IMR-90 (cell line): ENCODE results near the gene ROPN1B. TPM values are rescaled to one million over a fixed set of nuclear protein-coding genes. Genes with fewer than 3 reads are reported as not detected.

Experiments
- ATAC-seq: fragments of 200-7000 bp; cut with Tn5 transposase; 2 replicates; pipeline ENCODE4 v1.9.1; 2020; ENCODE audit warnings: low read depth, mild to moderate bottlenecking, moderate library complexity
- BruUV-seq: library from RNA; stranded (reverse); fragments of 400-500 nt; replicated peaks from 2 replicates; lab custom pipeline; 2021; lab: Mats Ljungman, UMichigan
- CTCF ChIA-PET: fragments of 300-600 bp; formaldehyde crosslinking; extraction: SDS; loops from one replicate; lab custom pipeline; 2021; ENCODE audit warnings: antibody characterized with exemption; lab: Yijun Ruan, JAX
- POLR2A ChIA-PET: fragments of 300-600 bp; sonication (Branson Sonifier 250); formaldehyde crosslinking; loops from one replicate; lab custom pipeline; 2022; ENCODE audit warnings: antibody characterized with exemption; ENCODE audit not compliant: unreplicated experiment; lab: Charles Lee
- DNase-seq: peaks from one replicate; pipeline ENCODE4 v3.0.0; 2013
- H2AFZ ChIP-seq: replicated peaks from 2 replicates; pipeline ENCODE3; 2013; ENCODE audit warnings: low read length, mild to moderate bottlenecking; ENCODE audit not compliant: poor library complexity
- H2AK5ac ChIP-seq: 2 replicates; pipeline ENCODE4 v1.6.1; 2013; ENCODE audit warnings: low read depth, low read length, inconsistent platforms
- H2AK9ac ChIP-seq: replicated peaks from 2 replicates; pipeline ENCODE3; 2013; ENCODE audit warnings: mild to moderate bottlenecking, low read depth, low read length, moderate library complexity; ENCODE audit not compliant: poor library complexity
- H2BK120ac ChIP-seq: 2 replicates; pipeline ENCODE4 v1.6.1; 2013; ENCODE audit warnings: low read depth, low read length, inconsistent platforms
- H2BK15ac ChIP-seq: 3 replicates; pipeline ENCODE4 v1.6.1; 2013; ENCODE audit warnings: low read depth, low read length, inconsistent platforms
- H2BK20ac ChIP-seq: 2 replicates; pipeline ENCODE4 v1.6.1; 2013; ENCODE audit warnings: low read depth, mild to moderate bottlenecking, inconsistent platforms, low read length, moderate library complexity
- H2BK5ac ChIP-seq: 2 replicates; pipeline ENCODE4 v1.6.1; 2013; ENCODE audit warnings: mild to moderate bottlenecking, low read depth, low read length, inconsistent platforms; ENCODE audit not compliant: poor library complexity, severe bottlenecking
- H3K14ac ChIP-seq: replicated peaks from 2 replicates; pipeline ENCODE4 v1.6.1; 2013; ENCODE audit warnings: low read depth, low read length, inconsistent platforms
- H3K18ac ChIP-seq: 2 replicates; pipeline ENCODE4 v1.6.1; 2013; ENCODE audit warnings: low read depth, low read length, control low read depth
- H3K23ac ChIP-seq: 2 replicates; pipeline ENCODE4 v1.6.1; 2013; ENCODE audit warnings: low read depth, low read length, inconsistent platforms
- H3K27ac ChIP-seq: 2 replicates; pipeline ENCODE4 v1.5.1; 2013; ENCODE audit warnings: mild to moderate bottlenecking, control low read depth, low read length; ENCODE audit not compliant: insufficient read depth
- H3K27me3 ChIP-seq: 2 replicates; pipeline ENCODE4 v1.6.1; 2013; ENCODE audit warnings: low read length; ENCODE audit not compliant: control insufficient read depth, insufficient read depth
- H3K36me3 ChIP-seq: 2 replicates; pipeline ENCODE4 v1.6.1; 2013; ENCODE audit warnings: low read length, mixed read lengths; ENCODE audit not compliant: control insufficient read depth, insufficient read depth
- H3K4ac ChIP-seq: 2 replicates; pipeline ENCODE4 v1.6.1; 2013; ENCODE audit warnings: low read depth, low read length, inconsistent platforms
- H3K4me1 ChIP-seq: 2 replicates; pipeline ENCODE4 v1.6.1; 2013; ENCODE audit warnings: low read length, mixed read lengths; ENCODE audit not compliant: control insufficient read depth, insufficient read depth
- H3K4me2 ChIP-seq: 2 replicates; pipeline ENCODE4 v1.6.1; 2013; ENCODE audit warnings: low read depth, mild to moderate bottlenecking, control low read depth, low read length, moderate library complexity
- H3K4me3 ChIP-seq: 2 replicates; pipeline ENCODE4 v1.5.1; 2013; ENCODE audit warnings: low read depth, mild to moderate bottlenecking, control low read depth, low read length, moderate library complexity; ENCODE audit not compliant: insufficient read depth
- H3K56ac ChIP-seq: 2 replicates; pipeline ENCODE4 v1.6.1; 2013; ENCODE audit warnings: low read length, inconsistent platforms; ENCODE audit not compliant: insufficient read depth; ENCODE audit errors: extremely low read depth
- H3K79me1 ChIP-seq, 2 experiments: 2 replicates each; pipeline ENCODE4 v1.6.1; 2013; ENCODE audit warnings: low read length in 2 of 2, inconsistent platforms in 1 of 2, low read depth in 1 of 2
- H3K9ac ChIP-seq: 2 replicates; pipeline ENCODE4 v1.6.1; 2013; ENCODE audit warnings: low read depth, low read length, control low read depth
- H3K9me1 ChIP-seq: 2 replicates; pipeline ENCODE4 v1.6.1; 2013; ENCODE audit warnings: low read length, inconsistent platforms; ENCODE audit not compliant: insufficient read depth
- H3K9me3 ChIP-seq: 2 replicates; pipeline ENCODE4 v1.6.1; 2013; ENCODE audit warnings: low read length; ENCODE audit not compliant: control insufficient read depth, insufficient read depth
- H4K20me1 ChIP-seq: 2 replicates; pipeline ENCODE4 v1.6.1; 2013; ENCODE audit warnings: low read length, inconsistent platforms; ENCODE audit not compliant: insufficient read depth
- H4K5ac ChIP-seq: 2 replicates; pipeline ENCODE4 v1.6.1; 2013; ENCODE audit warnings: mild to moderate bottlenecking, low read depth, low read length, control low read depth
- H4K8ac ChIP-seq, 2 experiments: 2 replicates each; pipeline ENCODE4 v1.6.1; 2013; ENCODE audit warnings: low read depth in 2 of 2, low read length in 2 of 2, control low read depth in 1 of 2, inconsistent platforms in 1 of 2
- H4K91ac ChIP-seq: 2 replicates; pipeline ENCODE4 v1.6.1; 2013; ENCODE audit warnings: low read depth, low read length, inconsistent platforms; ENCODE audit not compliant: insufficient read depth
- BHLHE40 ChIP-seq: fragments of 150-350 bp; IDR thresholded peaks from 2 replicates; pipeline ENCODE4 v1.6.1; 2016; ENCODE audit warnings: mild to moderate bottlenecking, low read depth, low read length
- CEBPB ChIP-seq: IDR thresholded peaks from 2 replicates; pipeline ENCODE4 v1.6.1; 2012; ENCODE audit warnings: low read depth, low read length, improper control_type of control experiment
- CHD1 ChIP-seq: IDR thresholded peaks from 2 replicates; pipeline ENCODE4 v1.6.1; 2012; ENCODE audit warnings: low read depth, low read length, improper control_type of control experiment
- FOS ChIP-seq: fragments of 150-350 bp; IDR thresholded peaks from 2 replicates; pipeline ENCODE4 v1.6.1; 2016; ENCODE audit warnings: low read depth, low read length
- MAFK ChIP-seq: IDR thresholded peaks from 2 replicates; pipeline ENCODE4 v1.6.1; 2012; ENCODE audit warnings: low read depth, low read length, improper control_type of control experiment
- MAZ ChIP-seq: IDR thresholded peaks from 2 replicates; pipeline ENCODE4 v1.6.1; 2012; ENCODE audit warnings: low read depth, mild to moderate bottlenecking, low read length, improper control_type of control experiment, moderate library complexity, borderline replicate concordance
- MXI1 ChIP-seq: IDR thresholded peaks from 2 replicates; pipeline ENCODE4 v1.6.1; 2012; ENCODE audit warnings: low read depth, mild to moderate bottlenecking, low read length, moderate library complexity, borderline replicate concordance
- NFE2L2 ChIP-seq: fragments of 150-350 bp; IDR thresholded peaks from 2 replicates; pipeline ENCODE4 v1.6.1; 2016; ENCODE audit warnings: low read depth, mild to moderate bottlenecking, low read length
- POLR2A ChIP-seq: IDR thresholded peaks from 2 replicates; pipeline ENCODE4 v1.6.1; 2012; ENCODE audit warnings: mild to moderate bottlenecking, low read depth, low read length
- RAD21 ChIP-seq: IDR thresholded peaks from 2 replicates; pipeline ENCODE4 v1.6.1; 2012; ENCODE audit warnings: low read length, improper control_type of control experiment
- RCOR1 ChIP-seq: IDR thresholded peaks from 2 replicates; pipeline ENCODE4 v1.6.1; 2012; ENCODE audit warnings: mild to moderate bottlenecking, low read length, improper control_type of control experiment; ENCODE audit not compliant: insufficient replicate concordance
- RFX5 ChIP-seq: IDR thresholded peaks from 2 replicates; pipeline ENCODE4 v1.8.0; 2012; ENCODE audit warnings: low read depth, mild to moderate bottlenecking, low read length, moderate library complexity
- SMC3 ChIP-seq: fragments of 150-350 bp; IDR thresholded peaks from 2 replicates; pipeline ENCODE4 v1.6.1; 2016; ENCODE audit warnings: low read depth, mild to moderate bottlenecking, antibody characterized with exemption, low read length, moderate library complexity
- WGBS, 2 experiments: methylation state at CpG; one replicate each; pipeline versions ENCODE4 v1.1.5 to v1.1.7; 2013; ENCODE audit warnings: missing lambda C conversion rate in 2 of 2; ENCODE audit not compliant: insufficient read length in 1 of 2; ENCODE audit errors: extremely low coverage in 2 of 2; 5-methylcytosine and 5-hydroxymethylcytosine counted together
- dilution Hi-C: fragments of 300-500 bp; cut with HindIII; formaldehyde crosslinking; loops from one replicate; pipeline ENCODE4 v1.14.3; 2018; ENCODE audit warnings: low sequenced_read_pairs; ENCODE audit not compliant: unreplicated experiment
- in situ Hi-C: fragments of 300-500 bp; cut with MboI; formaldehyde crosslinking; loops from 3 replicates; pipeline ENCODE4 v1.14.3; 2019; ENCODE audit warnings: low sequenced_read_pairs, inconsistent platforms, mixed read lengths
- intact Hi-C: fragments of 100-400 bp; cut with micrococcal nuclease; formaldehyde crosslinking; loops from 2 replicates; pipeline ENCODE4 v1.10.0; 2022
- polyA plus RNA-seq, 3 experiments: library from polyadenylated mRNA; depleted of rRNA; stranded (reverse); fragments of >200 nt; gene quantifications; 2 replicates each; pipeline ENCODE4 v1.2.3, GENCODE V29; 2012; ENCODE audit warnings: low replicate concordance in 1 of 3
- total RNA-seq: library from RNA; depleted of rRNA; stranded (reverse); fragments of >200 nt; gene quantifications from 2 replicates; pipeline ENCODE4 v1.2.3, GENCODE V29; 2012
- TF ChIP-seq, protein P1 (sequence below): fragments of 150-350 bp; IDR thresholded peaks from 2 replicates; pipeline ENCODE4 v1.6.1; 2016; ENCODE audit warnings: low read depth, mild to moderate bottlenecking, low read length, moderate library complexity, borderline replicate concordance
- TF ChIP-seq, protein P2 (sequence below): fragments of 150-350 bp; IDR thresholded peaks from 2 replicates; pipeline ENCODE4 v1.6.1; 2017; ENCODE audit warnings: mild to moderate bottlenecking, antibody characterized with exemption, low read length, low read depth
- TF ChIP-seq, protein P3 (sequence below): conservative IDR thresholded peaks from 2 replicates; pipeline ENCODE4 v1.5.1; 2012; ENCODE audit warnings: mild to moderate bottlenecking, low read depth, low read length, improper control_type of control experiment

Gene ROPN1B
- total and polyA plus RNA-seq, 2 of the 4 experiments (the other 2 are of a cell fraction): not detected

DNA sequence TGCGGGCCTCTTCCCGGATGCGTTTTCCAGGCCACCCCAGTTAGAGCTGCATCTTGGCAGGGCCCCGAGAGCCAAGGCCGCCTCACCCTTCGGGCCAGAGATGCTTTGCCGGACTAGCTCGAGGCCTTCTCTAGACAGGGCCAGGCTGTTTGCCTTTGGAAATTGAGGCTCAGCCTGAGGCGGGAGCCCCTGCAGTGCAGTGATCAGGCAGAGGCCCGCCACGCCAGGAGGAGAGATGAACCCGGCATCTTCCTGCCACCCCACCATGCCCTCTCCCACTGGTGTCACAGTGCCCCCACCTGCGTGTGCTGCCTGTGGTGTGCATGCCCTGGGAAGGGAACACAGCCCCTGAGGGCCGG lies 8.9 kb upstream of the ROPN1B start:
- in situ Hi-C loops (loop anchor here (25.0 kb wide), 1 partner anchor 427 kb away; the partner anchor contains the start of gene CFAP100), dilution Hi-C loops (no loop called here), intact Hi-C loops (no loop called here)
- no peaks in the 10 kb centered on the region for H3K79me1 ChIP-seq
- no peak overlapping the region for H2AK5ac ChIP-seq
- DNase-seq: no peak
- no peak overlapping the region for H4K5ac ChIP-seq
- peaks cover 13% of the 10 kb centered on the region for H3K27me3 ChIP-seq
- H3K9me3 ChIP-seq: no peaks in the 10 kb centered on the region
- no peak overlapping the region for H4K8ac ChIP-seq
- H3K9me1 ChIP-seq: no peaks in the 10 kb centered on the region
- POLR2A ChIA-PET: no interaction called here
- no peaks in the 10 kb centered on the region for H3K36me3 ChIP-seq
- no peak overlapping the region for H3K23ac ChIP-seq
- 83% methylated on average over 10 of the region's 14 CpGs; no CpG with 5 or more reads in 1 of the 2 experiments for WGBS, 2 experiments
- no peak for ATAC-seq
- H2AK9ac ChIP-seq: no peak overlapping the region
- no peak overlapping the region for H2BK20ac ChIP-seq
- no peaks in the 10 kb centered on the region for H3K4me1 ChIP-seq
- no peak overlapping the region for H3K9ac ChIP-seq
- H4K20me1 ChIP-seq: no peaks in the 10 kb centered on the region
- no peak overlapping the region for H3K4ac ChIP-seq
- no peak overlapping the region for H2AFZ ChIP-seq
- H4K91ac ChIP-seq: no peak overlapping the region
- no TSS peak for BruUV-seq
- no peak overlapping the region for H3K4me3 ChIP-seq
- CTCF ChIA-PET: no interaction called here
- no peak overlapping the region for H2BK15ac ChIP-seq
- no peak overlapping the region for H2BK5ac ChIP-seq
- TF ChIP-seq CEBPB (no peak), BHLHE40 (no peak), RAD21 (no peak), MXI1 (no peak), SMC3 (no peak), CHD1 (no peak), MAFK (no peak), RFX5 (no peak), POLR2A (no peak), MAZ (no peak), NFE2L2 (no peak), FOS (no peak), RCOR1 (no peak)
- TF ChIP-seq, protein P1, sequence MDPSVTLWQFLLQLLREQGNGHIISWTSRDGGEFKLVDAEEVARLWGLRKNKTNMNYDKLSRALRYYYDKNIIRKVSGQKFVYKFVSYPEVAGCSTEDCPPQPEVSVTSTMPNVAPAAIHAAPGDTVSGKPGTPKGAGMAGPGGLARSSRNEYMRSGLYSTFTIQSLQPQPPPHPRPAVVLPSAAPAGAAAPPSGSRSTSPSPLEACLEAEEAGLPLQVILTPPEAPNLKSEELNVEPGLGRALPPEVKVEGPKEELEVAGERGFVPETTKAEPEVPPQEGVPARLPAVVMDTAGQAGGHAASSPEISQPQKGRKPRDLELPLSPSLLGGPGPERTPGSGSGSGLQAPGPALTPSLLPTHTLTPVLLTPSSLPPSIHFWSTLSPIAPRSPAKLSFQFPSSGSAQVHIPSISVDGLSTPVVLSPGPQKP: no peak
- TF ChIP-seq, protein P2, sequence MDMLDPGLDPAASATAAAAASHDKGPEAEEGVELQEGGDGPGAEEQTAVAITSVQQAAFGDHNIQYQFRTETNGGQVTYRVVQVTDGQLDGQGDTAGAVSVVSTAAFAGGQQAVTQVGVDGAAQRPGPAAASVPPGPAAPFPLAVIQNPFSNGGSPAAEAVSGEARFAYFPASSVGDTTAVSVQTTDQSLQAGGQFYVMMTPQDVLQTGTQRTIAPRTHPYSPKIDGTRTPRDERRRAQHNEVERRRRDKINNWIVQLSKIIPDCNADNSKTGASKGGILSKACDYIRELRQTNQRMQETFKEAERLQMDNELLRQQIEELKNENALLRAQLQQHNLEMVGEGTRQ: no peak
- TF ChIP-seq, protein P3, sequence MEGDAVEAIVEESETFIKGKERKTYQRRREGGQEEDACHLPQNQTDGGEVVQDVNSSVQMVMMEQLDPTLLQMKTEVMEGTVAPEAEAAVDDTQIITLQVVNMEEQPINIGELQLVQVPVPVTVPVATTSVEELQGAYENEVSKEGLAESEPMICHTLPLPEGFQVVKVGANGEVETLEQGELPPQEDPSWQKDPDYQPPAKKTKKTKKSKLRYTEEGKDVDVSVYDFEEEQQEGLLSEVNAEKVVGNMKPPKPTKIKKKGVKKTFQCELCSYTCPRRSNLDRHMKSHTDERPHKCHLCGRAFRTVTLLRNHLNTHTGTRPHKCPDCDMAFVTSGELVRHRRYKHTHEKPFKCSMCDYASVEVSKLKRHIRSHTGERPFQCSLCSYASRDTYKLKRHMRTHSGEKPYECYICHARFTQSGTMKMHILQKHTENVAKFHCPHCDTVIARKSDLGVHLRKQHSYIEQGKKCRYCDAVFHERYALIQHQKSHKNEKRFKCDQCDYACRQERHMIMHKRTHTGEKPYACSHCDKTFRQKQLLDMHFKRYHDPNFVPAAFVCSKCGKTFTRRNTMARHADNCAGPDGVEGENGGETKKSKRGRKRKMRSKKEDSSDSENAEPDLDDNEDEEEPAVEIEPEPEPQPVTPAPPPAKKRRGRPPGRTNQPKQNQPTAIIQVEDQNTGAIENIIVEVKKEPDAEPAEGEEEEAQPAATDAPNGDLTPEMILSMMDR: no peak
- H3K27ac ChIP-seq: no peak overlapping the region
- H3K4me2 ChIP-seq: no peak overlapping the region
- no peak overlapping the region for H3K56ac ChIP-seq
- H2BK120ac ChIP-seq: no peak overlapping the region
- no peak overlapping the region for H3K14ac ChIP-seq
- H3K18ac ChIP-seq: no peak overlapping the region
